K562 treated with DMSO at 1 percent for 4 hours (cell line): ENCODE results near the gene ENOX1. TPM values are rescaled to one million over a fixed set of nuclear protein-coding genes. Genes with fewer than 3 reads are reported as not detected.

Experiments used
- total RNA-seq: library from RNA; unstranded; fragments of 300-600 nt; gene quantifications from 2 replicates; pipeline ENCODE4 v1.2.3, GENCODE V29; 2022; ENCODE audit not compliant: insufficient read depth

The ENOX1 gene
- total RNA-seq = not detected in 2 replicates

DNA sequence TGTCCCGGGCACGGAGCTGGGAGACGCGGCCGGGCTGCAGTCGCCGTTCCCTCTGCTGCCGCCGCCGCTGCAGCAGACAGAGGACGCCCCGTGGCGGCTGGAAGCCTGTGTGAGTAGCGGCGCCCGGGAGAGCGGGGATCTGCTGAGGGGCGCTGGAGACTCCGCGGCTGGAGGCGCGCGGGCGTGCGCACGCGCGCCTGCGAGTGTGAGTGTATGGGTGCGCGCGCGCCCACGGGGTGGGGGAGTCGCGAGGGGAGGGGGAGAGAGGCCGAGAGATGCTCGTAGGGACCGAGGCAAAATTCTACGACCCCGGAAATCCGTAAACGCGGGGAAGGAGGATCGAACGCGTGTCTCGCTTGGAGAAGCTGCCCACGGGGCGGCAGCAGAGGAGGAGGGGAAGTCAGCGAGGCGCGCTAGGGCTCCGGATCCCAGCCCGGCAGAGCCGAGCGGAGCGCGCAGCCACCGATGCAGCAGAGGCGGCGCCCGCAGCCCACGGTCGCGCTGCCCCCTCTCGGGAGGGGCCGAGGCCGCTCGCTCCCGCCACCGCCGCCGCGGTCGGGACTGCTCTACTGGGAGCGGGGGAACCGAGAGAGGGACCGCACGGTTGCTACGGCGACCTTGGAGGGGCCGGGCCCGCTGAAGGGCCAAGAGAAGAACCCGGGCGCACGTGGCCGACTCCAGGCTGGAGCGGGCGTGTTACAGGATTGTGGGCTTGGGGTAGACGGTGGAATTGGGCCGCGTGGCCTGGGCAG lies at the start of gene ENOX1:
Gene ENOX1 (minus strand): TSS at position 207 of the 752 bp plus-strand sequence.

Other genes with a start within 250 kb of the ENOX1 start
- not detected in 2 replicates for gene CCDC122, start 92.8 kb upstream of the ENOX1 start, total RNA-seq
- gene LACC1, start 92.9 kb upstream of the ENOX1 start, total RNA-seq = not detected in 2 replicates